KMS-11 (cell line): ENCODE measurements around the gene PCSK6.

Experiments
- H2AFZ ChIP-seq: fragments of 200-600 bp; sonication (generic); 2 replicates; pipeline ENCODE4 v1.6.1; 2016; ENCODE audit warnings: antibody characterized with exemption, mixed run types, low read depth
- H3K27ac ChIP-seq: fragments of 200-600 bp; sonication (generic); 2 replicates; pipeline ENCODE4 v1.6.1; 2016; ENCODE audit warnings: mild to moderate bottlenecking, mixed run types
- H3K27me3 ChIP-seq: fragments of 200-600 bp; sonication (generic); 2 replicates; pipeline ENCODE4 v1.6.1; 2017; ENCODE audit warnings: mild to moderate bottlenecking, low read depth, mixed run types, moderate library complexity; ENCODE audit not compliant: insufficient read depth
- H3K36me3 ChIP-seq: fragments of 200-600 bp; sonication (generic); 2 replicates; pipeline ENCODE4 v1.6.1; 2017; ENCODE audit warnings: mild to moderate bottlenecking, mixed run types; ENCODE audit not compliant: insufficient read depth
- H3K4me1 ChIP-seq: fragments of 200-600 bp; sonication (generic); 2 replicates; pipeline ENCODE4 v1.6.1; 2016; ENCODE audit warnings: mild to moderate bottlenecking, low read depth, mixed run types; ENCODE audit not compliant: poor library complexity, severe bottlenecking
- H3K4me2 ChIP-seq: fragments of 200-600 bp; sonication (generic); 2 replicates; pipeline ENCODE4 v1.7.0; 2016; ENCODE audit warnings: mild to moderate bottlenecking, mixed run types
- H3K4me3 ChIP-seq: fragments of 200-600 bp; sonication (generic); IDR thresholded peaks from 2 replicates; pipeline ENCODE4 v1.6.1; 2017; ENCODE audit warnings: low read depth, low read length, mixed read lengths; ENCODE audit not compliant: insufficient read depth
- H3K79me2 ChIP-seq: fragments of 200-600 bp; sonication (generic); 2 replicates; pipeline ENCODE4 v1.6.1; 2016; ENCODE audit warnings: low read depth, mixed run types; ENCODE audit not compliant: insufficient read depth
- H3K9ac ChIP-seq: fragments of 200-600 bp; sonication (generic); 2 replicates; pipeline ENCODE4 v1.6.1; 2016; ENCODE audit warnings: mild to moderate bottlenecking, mixed run types
- H4K20me1 ChIP-seq: fragments of 200-600 bp; sonication (generic); 2 replicates; pipeline ENCODE4 v1.6.1; 2016; ENCODE audit warnings: mild to moderate bottlenecking, mixed run types; ENCODE audit not compliant: insufficient read depth
- CTCF ChIP-seq: fragments of 200-600 bp; sonication (generic); conservative IDR thresholded peaks from 2 replicates; pipeline ENCODE4 v1.6.1; 2017; ENCODE audit warnings: low read depth, mild to moderate bottlenecking, antibody characterized with exemption, low read length, moderate library complexity, mixed read lengths

Gene PCSK6

DNA sequence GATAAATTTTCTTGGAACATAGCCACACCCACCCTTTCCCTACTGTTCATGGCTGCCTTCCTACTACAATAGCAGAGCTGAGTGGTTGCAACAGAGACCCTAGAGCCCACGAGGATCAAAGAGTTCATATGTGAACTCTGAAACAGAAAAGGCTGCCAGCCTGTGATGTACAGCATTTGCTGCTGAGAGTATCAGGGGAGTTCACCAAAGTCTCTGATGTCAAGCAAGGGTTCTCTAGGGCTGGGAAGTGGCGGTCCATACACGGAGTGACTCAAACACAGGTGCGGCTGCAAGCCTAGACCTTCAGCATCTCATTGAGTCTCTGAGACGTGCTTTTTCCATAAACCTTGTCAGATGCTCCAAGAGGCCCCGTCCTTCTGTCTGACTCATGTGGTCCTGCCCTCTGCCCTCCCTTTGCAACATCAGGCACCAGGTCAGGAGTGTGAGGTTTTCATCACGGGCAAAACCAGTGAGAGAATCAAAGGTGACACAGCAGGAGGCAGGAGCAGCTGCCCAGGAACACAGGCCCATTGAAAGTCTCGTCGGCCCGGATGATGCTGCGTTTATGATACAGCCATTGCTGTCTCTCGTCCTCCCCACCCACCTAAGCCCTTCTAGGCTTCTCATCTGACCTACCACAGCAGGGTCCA, 42.9 kb downstream of the PCSK6 start:
- H2AFZ ChIP-seq: no peak overlapping the region
- H3K79me2 ChIP-seq: no peaks in the 10 kb centered on the region
- H3K4me3 ChIP-seq: no peak overlapping the region
- no peak overlapping the region for H3K4me2 ChIP-seq
- TF ChIP-seq CTCF: no peak
- no peak overlapping the region for H3K27ac ChIP-seq
- H4K20me1 ChIP-seq: no peaks in the 10 kb centered on the region
- H3K4me1 ChIP-seq: no peaks in the 10 kb centered on the region
- H3K27me3 ChIP-seq: no peaks in the 10 kb centered on the region
- H3K9ac ChIP-seq: no peak overlapping the region
- no peaks in the 10 kb centered on the region for H3K36me3 ChIP-seq

DNA sequence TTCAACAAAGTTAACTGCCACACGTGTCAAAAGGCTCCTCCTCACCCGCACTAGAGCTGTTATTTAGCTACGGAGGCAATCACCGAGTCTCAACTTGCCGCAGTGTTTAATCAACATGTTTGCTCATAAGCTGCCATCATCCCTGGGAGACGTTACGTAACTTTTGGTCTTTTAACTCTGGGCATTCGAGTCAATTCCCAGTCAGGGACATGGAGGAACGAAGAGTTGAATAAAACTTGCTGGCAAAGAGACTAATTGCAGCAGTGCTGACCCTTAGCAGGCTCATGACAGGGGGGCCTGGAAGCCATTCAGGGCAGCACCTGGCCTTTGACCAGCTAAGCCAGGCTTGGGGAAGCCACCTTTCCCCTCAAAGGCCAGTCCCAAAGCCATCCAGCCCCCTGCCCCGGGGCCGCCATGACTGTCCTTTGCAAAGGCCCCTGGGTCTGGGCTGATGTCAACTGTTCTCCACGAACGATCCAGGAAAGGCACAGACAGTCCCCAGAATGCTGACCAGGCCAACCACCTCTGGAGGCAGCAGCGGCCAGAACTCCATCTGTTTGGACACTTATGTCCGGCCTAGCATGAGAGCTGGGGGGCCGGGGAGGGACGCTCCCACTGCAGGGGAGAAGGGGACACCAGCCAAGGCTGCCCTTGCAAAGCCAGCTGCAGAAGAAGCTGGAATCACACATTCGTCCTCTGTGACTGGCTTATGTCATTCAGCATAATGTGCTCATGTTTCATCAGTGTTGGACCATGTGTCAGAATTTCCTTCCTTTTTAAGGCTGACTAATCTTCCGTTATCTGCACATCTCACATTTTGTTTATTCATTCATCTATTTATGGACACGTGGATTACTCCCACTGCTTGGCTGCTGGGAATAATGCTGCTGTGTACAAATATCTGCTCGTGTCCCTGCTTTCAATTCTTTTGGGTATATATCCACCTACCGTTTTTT, 43.7 kb downstream of the PCSK6 start:
- H4K20me1 ChIP-seq: no peaks in the 10 kb centered on the region
- H3K4me2 ChIP-seq: no peak overlapping the region
- H3K36me3 ChIP-seq: no peaks in the 10 kb centered on the region
- H3K4me3 ChIP-seq: no peak overlapping the region
- H2AFZ ChIP-seq: no peak overlapping the region
- TF ChIP-seq CTCF: no peak
- H3K4me1 ChIP-seq: no peaks in the 10 kb centered on the region
- no peaks in the 10 kb centered on the region for H3K27me3 ChIP-seq
- no peaks in the 10 kb centered on the region for H3K79me2 ChIP-seq
- H3K9ac ChIP-seq: no peak overlapping the region
- H3K27ac ChIP-seq: no peak overlapping the region

DNA sequence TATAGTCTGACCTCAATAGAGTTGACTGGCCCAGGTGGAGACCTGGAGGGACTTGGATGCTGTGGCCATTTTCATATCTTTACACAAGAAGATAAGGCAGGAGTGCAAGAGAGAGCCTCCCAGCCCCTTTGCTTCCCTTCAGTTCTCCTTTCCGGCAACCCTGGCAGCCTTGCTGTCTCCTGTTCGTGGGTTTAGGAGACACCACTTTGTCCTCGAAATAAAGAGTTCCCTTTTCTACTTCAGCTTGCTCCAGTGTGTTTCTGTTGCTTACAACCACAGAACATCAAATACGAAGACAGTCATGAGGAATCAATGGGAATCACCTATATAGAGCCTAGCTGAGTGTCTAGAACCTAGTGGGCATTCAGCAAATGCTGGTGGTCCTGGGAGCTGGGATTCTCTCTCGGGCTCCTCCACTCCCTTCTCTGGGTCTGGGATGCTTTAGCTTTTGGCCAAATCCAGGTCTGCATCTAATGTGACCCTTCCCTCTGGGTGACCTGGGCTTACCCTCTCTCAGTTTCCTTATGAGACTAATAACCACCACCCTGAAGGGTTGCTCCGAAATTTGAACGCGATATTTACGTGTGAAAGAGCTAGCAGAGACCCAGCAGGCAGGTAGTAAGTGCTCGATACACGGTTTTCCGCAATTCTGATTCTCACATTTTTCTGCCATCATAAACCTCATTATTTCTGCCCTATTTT, 44.5 kb downstream of the PCSK6 start:
- Histone ChIP-seq H4K20me1 (no peaks in the 10 kb centered on the region), H2AFZ (no peak overlapping the region), H3K36me3 (no peaks in the 10 kb centered on the region), H3K9ac (no peak overlapping the region), H3K27me3 (no peaks in the 10 kb centered on the region), H3K4me3 (no peak overlapping the region), H3K79me2 (no peaks in the 10 kb centered on the region), H3K27ac (no peak overlapping the region), H3K4me1 (no peaks in the 10 kb centered on the region), H3K4me2 (no peak overlapping the region)
- no peak for TF ChIP-seq CTCF

DNA sequence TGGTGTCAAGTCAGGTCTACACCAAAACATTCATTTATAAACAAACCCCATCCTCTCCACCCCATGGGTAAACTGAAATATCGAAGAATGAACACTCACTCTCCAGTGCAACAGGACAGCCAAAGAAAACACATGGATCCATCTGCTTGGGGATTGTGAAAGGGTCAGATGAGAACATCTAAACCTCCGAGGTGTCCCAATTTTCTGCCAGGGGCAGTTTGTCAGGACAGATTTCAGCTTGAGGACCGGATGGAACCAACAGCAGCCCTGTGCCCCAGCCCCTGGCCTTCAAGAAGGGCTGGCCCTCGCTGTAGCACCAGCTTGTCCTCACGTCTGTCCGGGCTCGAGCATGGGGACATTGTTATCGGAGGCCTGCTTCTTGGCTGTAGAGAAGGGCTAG, 45.5 kb downstream of the PCSK6 start:
- Histone ChIP-seq H3K4me2 (no peak overlapping the region), H3K4me3 (no peak overlapping the region), H4K20me1 (no peaks in the 10 kb centered on the region), H3K27me3 (no peaks in the 10 kb centered on the region), H3K79me2 (no peaks in the 10 kb centered on the region), H3K9ac (no peak overlapping the region), H3K27ac (no peak overlapping the region), H2AFZ (no peak overlapping the region), H3K36me3 (no peaks in the 10 kb centered on the region), H3K4me1 (no peaks in the 10 kb centered on the region)
- TF ChIP-seq CTCF: no peak
